ENCODE measurements around the gene ATP2C2. TPM values are rescaled to one million over a fixed set of nuclear protein-coding genes. Genes with fewer than 3 reads are reported as not detected.

The ATP2C2 gene
- total RNA-seq, 4 donors from 2014 or later, result 51.7 to 133 (median 57.7) TPM

DNA sequence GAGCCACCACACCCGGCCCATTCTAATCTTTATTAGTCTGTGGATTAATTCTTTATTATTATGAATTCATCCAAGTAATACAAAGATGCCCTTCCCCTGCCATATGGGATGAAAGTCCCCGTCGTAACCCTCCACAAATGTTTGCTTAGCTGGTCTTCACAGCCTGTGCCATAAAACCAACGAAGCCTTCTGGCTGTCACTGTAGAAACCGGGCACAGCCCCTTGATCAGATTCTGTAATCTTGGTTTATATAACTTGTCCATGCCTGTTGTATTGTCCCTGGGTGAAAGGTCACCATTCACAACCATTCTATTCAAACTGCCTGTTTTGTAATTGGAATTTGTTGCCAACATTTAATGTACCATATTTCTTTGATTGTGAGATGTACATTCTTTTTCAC is 66.5 kb downstream of the ATP2C2 start:
- H3K4me3 ChIP-seq (ENCODE audit: low read depth, poor library complexity, severe bottlenecking), result no peak overlapping the region
- 59 to 67% methylated on average over 5 of the region's 5 CpGs for WGBS, 2 donors
- intact Hi-C loops (cut with DNase I; ENCODE audit: low total_unique reads), result no loop called here
- no peak for TF ChIP-seq POLR2A (IDR thresholded peaks at IDR 0.05)
- TF ChIP-seq, protein P1, sequence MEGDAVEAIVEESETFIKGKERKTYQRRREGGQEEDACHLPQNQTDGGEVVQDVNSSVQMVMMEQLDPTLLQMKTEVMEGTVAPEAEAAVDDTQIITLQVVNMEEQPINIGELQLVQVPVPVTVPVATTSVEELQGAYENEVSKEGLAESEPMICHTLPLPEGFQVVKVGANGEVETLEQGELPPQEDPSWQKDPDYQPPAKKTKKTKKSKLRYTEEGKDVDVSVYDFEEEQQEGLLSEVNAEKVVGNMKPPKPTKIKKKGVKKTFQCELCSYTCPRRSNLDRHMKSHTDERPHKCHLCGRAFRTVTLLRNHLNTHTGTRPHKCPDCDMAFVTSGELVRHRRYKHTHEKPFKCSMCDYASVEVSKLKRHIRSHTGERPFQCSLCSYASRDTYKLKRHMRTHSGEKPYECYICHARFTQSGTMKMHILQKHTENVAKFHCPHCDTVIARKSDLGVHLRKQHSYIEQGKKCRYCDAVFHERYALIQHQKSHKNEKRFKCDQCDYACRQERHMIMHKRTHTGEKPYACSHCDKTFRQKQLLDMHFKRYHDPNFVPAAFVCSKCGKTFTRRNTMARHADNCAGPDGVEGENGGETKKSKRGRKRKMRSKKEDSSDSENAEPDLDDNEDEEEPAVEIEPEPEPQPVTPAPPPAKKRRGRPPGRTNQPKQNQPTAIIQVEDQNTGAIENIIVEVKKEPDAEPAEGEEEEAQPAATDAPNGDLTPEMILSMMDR (IDR thresholded peaks at IDR 0.05), result no peak
- no peak for DNase-seq (ENCODE audit: low spot score in 2 of 2)

DNA sequence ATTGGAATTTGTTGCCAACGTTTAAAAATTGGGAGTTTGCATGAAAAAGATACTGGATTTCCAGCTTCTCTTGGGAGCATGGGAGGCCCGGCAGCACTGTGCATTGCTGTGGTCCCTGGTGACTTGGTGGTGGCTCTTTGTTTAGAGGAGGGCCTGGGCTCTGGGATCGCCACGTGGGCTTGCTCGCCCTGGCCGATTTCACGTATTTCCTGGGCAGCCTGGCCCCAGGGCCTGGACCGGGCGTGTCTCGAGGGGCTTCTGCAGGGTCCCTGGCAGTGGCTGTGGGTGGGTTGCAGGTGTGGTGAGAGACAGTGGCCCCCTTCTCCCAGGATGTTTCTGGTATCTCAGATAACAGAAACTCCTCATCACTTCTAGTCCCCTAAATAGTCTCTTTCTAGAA is 67.9 kb downstream of the ATP2C2 start:
- DNase-seq (ENCODE audit: low spot score in 2 of 2), result no peak
- no peak for TF ChIP-seq POLR2A (IDR thresholded peaks at IDR 0.05)
- TF ChIP-seq, protein P1 (IDR thresholded peaks at IDR 0.05), result no peak
- H3K4me3 ChIP-seq (ENCODE audit: low read depth, poor library complexity, severe bottlenecking), result no peak overlapping the region
- intact Hi-C loops (cut with DNase I; ENCODE audit: low total_unique reads), result no loop called here
- 79 to 86% methylated on average over 5 to 10 of the region's 10 CpGs for WGBS, 2 donors

DNA sequence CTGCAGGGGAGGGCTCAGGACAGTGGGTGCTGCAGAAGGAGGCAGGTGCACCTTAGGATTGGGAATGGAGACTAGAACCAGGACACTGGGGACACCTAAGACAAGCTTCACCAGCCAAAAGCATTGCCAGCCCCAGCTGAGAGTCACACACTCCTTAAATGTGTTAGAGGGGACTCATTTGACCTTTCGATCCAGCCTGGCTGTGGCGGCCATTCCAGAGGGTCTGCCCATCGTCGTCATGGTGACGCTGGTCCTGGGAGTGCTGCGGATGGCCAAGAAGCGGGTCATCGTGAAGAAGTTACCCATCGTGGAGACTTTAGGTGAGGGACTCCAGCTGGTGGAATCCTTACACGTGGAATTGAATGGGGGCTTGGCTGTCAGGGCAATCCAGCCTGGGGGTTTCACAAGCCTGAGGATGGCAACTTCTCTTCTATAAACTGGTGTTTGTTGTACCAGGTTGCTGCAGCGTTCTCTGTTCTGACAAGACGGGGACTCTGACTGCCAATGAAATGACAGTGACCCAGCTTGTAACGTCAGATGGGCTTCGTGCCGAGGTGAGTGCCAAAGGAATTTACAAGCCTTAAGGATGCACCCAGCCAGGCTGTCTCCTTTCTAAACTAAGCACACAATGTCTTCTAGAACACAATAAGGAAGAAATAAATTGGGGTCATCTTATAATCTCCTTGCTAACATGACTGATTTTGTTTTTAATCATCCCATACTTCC is 70.8 kb downstream of the ATP2C2 start:
- intact Hi-C loops (cut with DNase I; ENCODE audit: low total_unique reads), result no loop called here
- 53 to 56% methylated on average over 15 of the region's 15 CpGs for WGBS, 2 donors
- no peak for DNase-seq (ENCODE audit: low spot score in 2 of 2)
- TF ChIP-seq, protein P1 (IDR thresholded peaks at IDR 0.05), result no peak
- TF ChIP-seq POLR2A (IDR thresholded peaks at IDR 0.05), result no peak
- H3K4me3 ChIP-seq (ENCODE audit: low read depth, poor library complexity, severe bottlenecking), result no peak overlapping the region

DNA sequence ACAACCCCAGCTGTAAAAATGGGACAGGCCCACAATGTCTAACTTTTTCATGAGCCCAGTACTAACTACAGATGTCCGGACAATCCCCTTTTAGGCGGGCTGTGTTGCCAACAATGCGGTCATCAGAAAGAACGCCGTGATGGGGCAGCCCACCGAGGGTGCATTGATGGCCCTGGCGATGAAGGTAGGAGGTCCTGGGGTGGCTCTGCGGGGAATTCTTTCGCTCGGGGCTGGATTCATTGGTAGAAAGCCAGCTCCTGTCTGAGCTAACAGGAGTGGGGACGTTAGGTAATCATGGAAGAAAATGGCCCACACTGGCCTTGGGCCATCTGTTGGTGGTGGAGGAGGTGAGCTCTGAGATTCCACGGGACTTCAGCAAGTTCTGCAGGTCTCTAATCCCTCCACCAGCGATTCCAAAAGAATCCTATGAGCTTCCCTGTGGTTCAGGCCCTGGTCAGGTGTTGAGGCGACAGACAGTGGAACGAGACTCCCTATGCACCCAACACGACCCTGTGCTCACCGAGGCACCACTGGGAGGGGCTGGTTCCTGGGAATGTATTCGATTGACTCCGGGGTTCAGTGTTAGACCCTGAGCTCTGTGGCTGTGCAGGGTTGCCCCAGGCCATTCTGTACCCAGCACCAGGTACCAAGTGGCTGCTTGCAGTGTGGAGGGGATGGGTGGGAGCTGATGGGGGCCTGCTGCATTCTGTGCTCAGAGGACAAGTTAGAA is 74.2 kb downstream of the ATP2C2 start:
- WGBS, 2 donors, result 75 to 79% methylated on average over 19 of the region's 19 CpGs
- TF ChIP-seq, protein P1 (IDR thresholded peaks at IDR 0.05), result no peak
- TF ChIP-seq POLR2A (IDR thresholded peaks at IDR 0.05), result no peak
- no peak for DNase-seq (ENCODE audit: low spot score in 2 of 2)
- H3K4me3 ChIP-seq (ENCODE audit: low read depth, poor library complexity, severe bottlenecking), result no peak overlapping the region
- intact Hi-C loops (cut with DNase I; ENCODE audit: low total_unique reads), result no loop called here

DNA sequence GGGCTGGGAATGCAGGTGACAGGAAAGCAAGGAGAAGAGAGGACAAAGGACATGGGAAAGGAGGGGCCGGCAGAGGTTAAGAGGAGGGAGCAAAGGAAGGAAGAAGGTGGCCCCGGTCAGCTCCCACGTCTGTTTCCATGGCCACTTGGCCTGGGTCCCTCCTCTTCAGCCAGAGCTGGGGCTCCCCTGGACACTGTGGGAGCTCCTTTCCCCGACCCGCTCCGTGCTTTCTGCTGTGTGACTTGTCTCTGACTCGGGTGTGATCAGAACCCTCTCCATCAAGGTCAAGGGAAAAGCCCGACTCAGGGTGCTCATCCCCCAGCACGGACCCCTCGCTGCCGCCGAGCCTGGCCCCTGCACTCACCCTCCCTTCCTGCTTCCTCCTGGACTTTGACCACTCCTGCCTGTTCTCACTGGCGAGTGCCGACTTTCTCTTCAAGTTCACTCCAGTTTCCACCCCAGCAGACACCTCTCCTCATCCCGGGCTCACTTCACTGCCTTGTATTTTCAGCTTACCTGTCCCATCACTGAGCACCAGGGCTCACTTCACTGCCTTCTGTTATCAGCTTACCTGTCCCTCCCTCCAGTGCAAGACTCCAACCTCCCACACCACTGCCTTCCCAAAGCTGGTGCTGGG is 74.9 kb downstream of the ATP2C2 start:
- H3K4me3 ChIP-seq (ENCODE audit: low read depth, poor library complexity, severe bottlenecking), result no peak overlapping the region

More for the DNA sequence above, 74.9 kb downstream of the ATP2C2 start:
- intact Hi-C loops (cut with DNase I; ENCODE audit: low total_unique reads), result no loop called here
- DNase-seq (ENCODE audit: low spot score in 2 of 2), result no peak
- TF ChIP-seq, protein P1 (IDR thresholded peaks at IDR 0.05), result no peak
- TF ChIP-seq POLR2A (IDR thresholded peaks at IDR 0.05), result no peak
- WGBS, 2 donors, result 50 to 54% methylated on average over 14 to 15 of the region's 15 CpGs
